ENCODE results near the gene NR2F1.

- TF ChIP-seq CTCF (conservative IDR thresholded peaks at IDR 0.05 in 1 of 2, IDR thresholded peaks at IDR 0.05 in 1 of 2; ENCODE audit: extremely low read depth in 1 of 2, insufficient read depth in 1 of 2, low read depth in 1 of 2, low read length in 2 of 2) (no peak), EZH2 (IDR thresholded peaks at IDR 0.05; ENCODE audit: borderline replicate concordance, low read length) (no peak)
These were observed 54.7 kb downstream of the NR2F1 start for GRCh38 chr5:93637697-93638096.
